Endothelial cell (in vitro differentiated cells): ENCODE data around the gene ETDA. TPM values are rescaled to one million over a fixed set of nuclear protein-coding genes. Genes with fewer than 3 reads are reported as not detected.
"Not testable (repeated sequence)": the region's sequence is repeated elsewhere in the genome, so short reads cannot be mapped to it uniquely, and the experiment has no call there.

Source experiments
- DNase-seq: peaks from one replicate; pipeline ENCODE4 v3.0.0; 2021; ENCODE audit warnings: low spot score
- H3K27ac Mint-ChIP-seq: one replicate; pipeline ENCODE4 v1.8.0; 2021; ENCODE audit warnings: mixed read lengths, inconsistent platforms; ENCODE audit not compliant: unreplicated experiment
- H3K27me3 Mint-ChIP-seq: one replicate; pipeline ENCODE4 v1.8.0; 2021; ENCODE audit warnings: mild to moderate bottlenecking, moderate library complexity, mixed read lengths, inconsistent platforms; ENCODE audit not compliant: unreplicated experiment
- H3K36me3 Mint-ChIP-seq: one replicate; pipeline ENCODE4 v1.8.0; 2021; ENCODE audit warnings: mild to moderate bottlenecking, low read depth, mixed read lengths, inconsistent platforms; ENCODE audit not compliant: unreplicated experiment
- H3K4me1 Mint-ChIP-seq: one replicate; pipeline ENCODE4 v1.8.0; 2021; ENCODE audit warnings: mild to moderate bottlenecking, mixed read lengths, inconsistent platforms; ENCODE audit not compliant: unreplicated experiment
- H3K4me3 Mint-ChIP-seq: one replicate; pipeline ENCODE4 v1.8.0; 2021; ENCODE audit warnings: mild to moderate bottlenecking, mixed read lengths, inconsistent platforms; ENCODE audit not compliant: unreplicated experiment
- H3K9me3 Mint-ChIP-seq: one replicate; pipeline ENCODE4 v1.8.0; 2021; ENCODE audit warnings: mixed read lengths, inconsistent platforms; ENCODE audit not compliant: unreplicated experiment
- CTCF ChIP-seq: fragments of 200-600 bp; sonication (generic); IDR thresholded peaks from one replicate; pipeline ENCODE4 v1.5.0; 2021; ENCODE audit warnings: antibody characterized with exemption; ENCODE audit not compliant: unreplicated experiment
- total RNA-seq: library from RNA; stranded (reverse); fragmentation: NEBNext Ultra II Directional; extraction: Animal tissue kit (Norgen Biotek cat#: 25700); gene quantifications from one replicate; pipeline ENCODE4 v1.2.1, GENCODE V29; 2021; ENCODE audit not compliant: unreplicated experiment

ETDA gene
- total RNA-seq, 1 donor from 2014 or later, result not detected

GRCh38 chrX:135257469-135257868, 5.6 kb downstream of the ETDA start:
- no peak for TF ChIP-seq CTCF
- H3K4me1 Mint-ChIP-seq, result no peaks in the 10 kb centered on the region
- DNase-seq, result no peak
- H3K27ac Mint-ChIP-seq, result no peak overlapping the region
- H3K27me3 Mint-ChIP-seq, result peaks cover 1% of the 10 kb centered on the region
- no peak overlapping the region for H3K4me3 Mint-ChIP-seq
- H3K36me3 Mint-ChIP-seq, result no peaks in the 10 kb centered on the region
- no peaks in the 10 kb centered on the region for H3K9me3 Mint-ChIP-seq

DNA sequence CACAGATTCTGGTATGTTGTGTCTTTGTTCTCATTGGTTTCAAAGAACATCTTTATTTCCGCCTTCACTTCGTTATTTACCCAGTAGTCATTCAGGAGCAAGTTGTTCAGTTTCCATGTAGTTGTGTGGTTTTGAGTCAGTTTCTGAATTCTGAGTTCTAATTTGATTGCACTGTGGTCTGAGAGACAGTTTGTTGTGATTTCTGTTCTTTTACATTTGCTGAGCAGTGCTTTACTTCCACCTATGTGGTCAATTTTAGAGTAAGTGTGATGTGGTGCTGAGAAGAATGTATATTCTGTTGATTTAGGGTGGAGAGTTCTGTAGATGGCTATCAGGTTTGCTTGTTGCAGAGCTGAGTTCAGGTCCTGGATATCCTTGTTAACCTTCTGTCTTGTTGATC, 9.1 kb downstream of the ETDA start:
- H3K9me3 Mint-ChIP-seq, H3K27ac Mint-ChIP-seq, H3K36me3 Mint-ChIP-seq, H3K4me1 Mint-ChIP-seq, DNase-seq, H3K27me3 Mint-ChIP-seq, H3K4me3 Mint-ChIP-seq: not testable (repeated sequence)

GRCh38 chrX:135263376-135263775, 11.5 kb downstream of the ETDA start:
- not testable (repeated sequence) for H3K36me3 Mint-ChIP-seq, H3K27ac Mint-ChIP-seq, H3K4me3 Mint-ChIP-seq, H3K9me3 Mint-ChIP-seq, H3K27me3 Mint-ChIP-seq, H3K4me1 Mint-ChIP-seq, DNase-seq

DNA sequence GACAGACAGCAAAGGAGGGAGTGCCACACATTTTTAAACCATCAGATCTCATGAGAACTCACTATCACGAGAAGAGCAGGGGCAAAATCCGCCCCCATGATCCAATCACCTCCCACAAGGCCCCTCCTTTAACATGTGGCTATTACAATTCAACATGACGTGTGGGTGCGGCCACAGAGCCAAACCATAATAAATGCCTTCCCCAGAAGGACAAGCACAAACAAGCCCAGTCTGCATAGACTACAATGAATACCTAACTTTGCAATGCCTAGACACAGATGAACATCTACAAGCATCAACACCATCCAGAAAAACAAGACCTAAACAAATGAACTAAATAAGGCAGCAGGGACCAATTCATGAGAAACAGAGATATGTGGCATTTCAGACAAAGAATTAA, 12.3 kb downstream of the ETDA start:
- H3K4me1 Mint-ChIP-seq, result no peaks in the 10 kb centered on the region
- H3K4me3 Mint-ChIP-seq, result no peak overlapping the region
- DNase-seq, result no peak
- H3K27me3 Mint-ChIP-seq, result peaks cover 2% of the 10 kb centered on the region
- TF ChIP-seq CTCF, result no peak
- no peak overlapping the region for H3K27ac Mint-ChIP-seq
- peaks cover 6% of the 10 kb centered on the region for H3K36me3 Mint-ChIP-seq
- H3K9me3 Mint-ChIP-seq, result peaks cover 4% of the 10 kb centered on the region

DNA sequence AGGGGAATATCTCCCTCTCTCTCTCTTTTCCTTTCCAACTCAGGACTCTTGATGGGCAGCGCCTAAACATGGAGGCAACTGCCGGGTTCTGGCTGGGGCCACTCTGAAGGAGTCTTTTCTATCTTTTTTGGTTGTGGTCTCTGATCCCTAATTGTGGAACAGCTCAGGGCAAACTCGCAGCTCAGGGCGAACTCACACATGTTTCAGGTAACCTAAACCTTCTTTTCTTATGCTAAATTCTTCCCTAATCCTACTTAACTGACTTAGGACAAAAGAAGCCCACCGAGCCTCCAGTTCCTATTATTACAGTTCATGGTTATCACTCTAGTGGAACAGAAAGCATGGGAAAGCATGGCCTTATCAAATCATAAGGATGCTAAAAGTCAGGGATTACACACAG, 21.3 kb downstream of the ETDA start:
- DNase-seq, result no peak
- no peaks in the 10 kb centered on the region for H3K4me1 Mint-ChIP-seq
- H3K4me3 Mint-ChIP-seq, result no peak overlapping the region
- no peak for TF ChIP-seq CTCF
- H3K9me3 Mint-ChIP-seq, result no peaks in the 10 kb centered on the region
- no peaks in the 10 kb centered on the region for H3K36me3 Mint-ChIP-seq
- no peaks in the 10 kb centered on the region for H3K27me3 Mint-ChIP-seq
- H3K27ac Mint-ChIP-seq, result no peak overlapping the region

GRCh38 chrX:135275973-135276372, 24.1 kb downstream of the ETDA start:
- Mint-ChIP-seq H3K27me3 (no peaks in the 10 kb centered on the region), H3K4me1 (no peaks in the 10 kb centered on the region), H3K4me3 (no peak overlapping the region), H3K9me3 (no peaks in the 10 kb centered on the region), H3K27ac (no peak overlapping the region), H3K36me3 (peaks cover 7% of the 10 kb centered on the region)
- no peak for DNase-seq
- TF ChIP-seq CTCF, result no peak
